Effector CD4-positive, alpha-beta T cell (primary cell): ENCODE data around the gene ACSM2B.
"Not testable (repeated sequence)": the region's sequence is repeated elsewhere in the genome, so short reads cannot be mapped to it uniquely, and the experiment has no call there.

Experiments used
- DNase-seq: peaks from one replicate; pipeline ENCODE4 v3.0.0-alpha.2; 2020

The ACSM2B gene

GRCh38 chr16:20595068-20595467, 18.9 kb upstream of the ACSM2B start:
- not testable (repeated sequence) for DNase-seq

- not testable (repeated sequence) for DNase-seq
Measured at GRCh38 chr16:20592780-20593179, 16.6 kb upstream of the ACSM2B start.

- DNase-seq, result not testable (repeated sequence)
Measured at GRCh38 chr16:20589486-20589885, 13.3 kb upstream of the ACSM2B start.

- DNase-seq, result not testable (repeated sequence)
Measured at GRCh38 chr16:20587645-20588074, 11.5 kb upstream of the ACSM2B start.

GRCh38 chr16:20586716-20587115, 10.5 kb upstream of the ACSM2B start:
- not testable (repeated sequence) for DNase-seq

- not testable (repeated sequence) for DNase-seq
Measured at GRCh38 chr16:20586112-20586511, 9.9 kb upstream of the ACSM2B start.

- DNase-seq, result not testable (repeated sequence)
Measured at GRCh38 chr16:20580487-20581259, 4.5 kb upstream of the ACSM2B start.

- not testable (repeated sequence) for DNase-seq
Measured at GRCh38 chr16:20578091-20578490, 1.9 kb upstream of the ACSM2B start.

- not testable (repeated sequence) for DNase-seq
Measured at GRCh38 chr16:20569117-20569651, 7.0 kb downstream of the ACSM2B start.

- no peak for DNase-seq
Measured at GRCh38 chr16:20568404-20568803, 7.8 kb downstream of the ACSM2B start.

- no peak for DNase-seq
Measured at GRCh38 chr16:20566864-20567263, 9.3 kb downstream of the ACSM2B start.

- DNase-seq, result not testable (repeated sequence)
Measured at GRCh38 chr16:20565334-20565733, 10.8 kb downstream of the ACSM2B start.

- DNase-seq, result not testable (repeated sequence)
Measured at GRCh38 chr16:20564218-20564617, 11.9 kb downstream of the ACSM2B start.

GRCh38 chr16:20555628-20556027, 20.5 kb downstream of the ACSM2B start:
- DNase-seq, result not testable (repeated sequence)

GRCh38 chr16:20554689-20555088, 21.5 kb downstream of the ACSM2B start:
- DNase-seq, result not testable (repeated sequence)

- not testable (repeated sequence) for DNase-seq
Measured at GRCh38 chr16:20553493-20553892, 22.7 kb downstream of the ACSM2B start.

- DNase-seq, result not testable (repeated sequence)
Measured at GRCh38 chr16:20546951-20547350, 29.2 kb downstream of the ACSM2B start.

- not testable (repeated sequence) for DNase-seq
Measured at GRCh38 chr16:20546278-20546853, 29.8 kb downstream of the ACSM2B start.

GRCh38 chr16:20540603-20541316, 35.4 kb downstream of the ACSM2B start:
- not testable (repeated sequence) for DNase-seq

- no peak for DNase-seq
Measured at GRCh38 chr16:20538687-20539086, 37.5 kb downstream of the ACSM2B start.

GRCh38 chr16:20538181-20538580, 38.0 kb downstream of the ACSM2B start:
- DNase-seq, result no peak

GRCh38 chr16:20536669-20537068, 39.5 kb downstream of the ACSM2B start:
- DNase-seq, result not testable (repeated sequence)

GRCh38 chr16:20532284-20532792, 43.8 kb downstream of the ACSM2B start:
- DNase-seq, result not testable (repeated sequence)
